Activated naive CD4-positive, alpha-beta T cell treated with anti-CD3 and anti-CD28 coated beads, Interleukin-2, amount 50 U/mL, for 24 hours (primary cell): ENCODE measurements around the gene AGAP1.

Experiments used
- H3K27ac Mint-ChIP-seq: one replicate; pipeline ENCODE4 v1.8.0; 2021; ENCODE audit warnings: mild to moderate bottlenecking, mixed read lengths
- H3K27me3 Mint-ChIP-seq: one replicate; pipeline ENCODE4 v1.8.0; 2021; ENCODE audit warnings: mixed read lengths
- H3K36me3 Mint-ChIP-seq: one replicate; pipeline ENCODE4 v1.8.0; 2021; ENCODE audit warnings: mixed read lengths
- H3K4me1 Mint-ChIP-seq: one replicate; pipeline ENCODE4 v1.8.0; 2021; ENCODE audit warnings: mixed read lengths
- H3K4me3 Mint-ChIP-seq: one replicate; pipeline ENCODE4 v1.8.0; 2021; ENCODE audit warnings: mild to moderate bottlenecking, mixed read lengths
- H3K9me3 Mint-ChIP-seq: one replicate; pipeline ENCODE4 v1.8.0; 2021; ENCODE audit warnings: mixed read lengths

AGAP1 gene

DNA sequence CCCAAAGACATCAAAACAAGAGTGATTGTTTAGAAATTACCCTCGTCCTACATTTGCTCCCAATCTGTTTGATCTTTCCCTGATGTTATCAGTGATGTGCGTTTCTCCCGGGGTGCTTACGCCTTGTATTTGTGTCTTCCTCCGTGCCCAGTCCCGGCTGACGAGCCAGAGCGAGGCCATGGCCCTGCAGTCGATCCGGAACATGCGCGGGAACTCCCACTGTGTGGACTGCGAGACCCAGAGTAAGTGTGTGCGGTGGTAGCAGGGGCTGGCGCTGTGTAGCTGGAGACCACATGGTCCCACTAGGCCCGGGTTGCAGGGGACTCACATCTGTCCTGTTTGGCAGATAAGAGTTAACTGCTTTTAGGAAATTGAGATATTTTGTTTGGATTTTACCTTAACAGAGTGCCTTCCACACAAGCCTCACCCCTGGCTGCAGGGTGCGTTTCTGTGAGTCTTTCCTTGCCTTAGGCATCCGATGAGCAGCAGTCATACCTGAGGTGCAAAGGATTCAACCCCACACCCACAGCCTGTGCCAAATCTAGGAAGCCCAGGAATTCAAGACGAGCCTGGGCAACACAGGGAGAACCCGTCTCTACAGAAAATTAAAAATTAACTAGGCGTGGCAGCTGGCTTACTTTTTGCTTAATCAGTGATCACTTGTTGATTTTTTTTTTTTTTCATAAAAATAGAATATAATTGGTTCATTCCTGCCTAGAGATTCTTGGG lies 546.9 kb downstream of the AGAP1 start:
- no peaks in the 10 kb centered on the region for H3K9me3 Mint-ChIP-seq
- H3K4me1 Mint-ChIP-seq, result no peaks in the 10 kb centered on the region
- no peaks in the 10 kb centered on the region for H3K36me3 Mint-ChIP-seq
- peaks cover 5% of the 10 kb centered on the region for H3K27me3 Mint-ChIP-seq
- no peak overlapping the region for H3K27ac Mint-ChIP-seq
- H3K4me3 Mint-ChIP-seq, result no peak overlapping the region

DNA sequence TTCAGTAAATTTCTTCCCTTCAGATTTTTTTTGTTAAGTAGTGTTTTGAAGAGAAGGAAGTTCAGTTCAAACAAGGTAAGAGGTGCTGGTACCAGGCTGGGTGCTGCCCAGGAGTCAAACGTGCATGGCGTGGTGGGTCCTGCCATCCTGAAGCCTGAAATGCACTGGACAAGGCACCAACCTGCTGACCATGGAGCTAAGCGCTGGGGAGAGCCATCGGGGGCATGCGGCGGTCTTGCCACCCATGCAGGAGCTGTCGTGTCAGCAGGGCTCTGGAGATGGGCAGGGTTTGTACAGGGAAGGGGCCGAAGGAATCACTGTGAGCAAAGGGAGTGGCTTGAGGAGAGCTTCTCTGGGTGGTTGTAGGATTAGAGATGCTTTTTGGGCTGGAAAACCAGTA lies 547.8 kb downstream of the AGAP1 start:
- Mint-ChIP-seq H3K36me3 (no peaks in the 10 kb centered on the region), H3K4me1 (no peaks in the 10 kb centered on the region), H3K9me3 (no peaks in the 10 kb centered on the region), H3K27me3 (peaks cover 5% of the 10 kb centered on the region), H3K27ac (no peak overlapping the region), H3K4me3 (no peak overlapping the region)

DNA sequence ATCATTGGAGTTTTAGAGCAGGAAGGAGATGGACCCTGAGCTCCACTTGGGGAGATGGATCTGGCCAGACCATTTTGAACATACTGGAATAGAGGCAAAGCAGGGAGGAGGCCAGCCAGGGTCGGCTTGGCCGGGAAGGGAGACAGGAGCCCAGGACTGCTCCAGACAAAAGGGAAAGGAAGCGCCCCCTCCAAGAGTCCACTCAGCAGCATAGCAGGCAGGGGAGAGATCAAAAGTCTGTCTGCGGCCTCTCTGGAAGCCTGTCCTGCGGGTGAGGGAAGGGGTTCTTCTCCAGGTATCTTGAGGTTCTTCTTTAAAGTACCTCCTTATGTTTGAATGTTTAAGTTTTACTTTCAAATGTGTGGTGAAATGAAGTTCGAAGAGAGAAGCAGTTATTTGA lies 548.2 kb downstream of the AGAP1 start:
- H3K4me1 Mint-ChIP-seq, result no peaks in the 10 kb centered on the region
- no peaks in the 10 kb centered on the region for H3K9me3 Mint-ChIP-seq
- H3K27ac Mint-ChIP-seq, result no peak overlapping the region
- H3K36me3 Mint-ChIP-seq, result no peaks in the 10 kb centered on the region
- H3K4me3 Mint-ChIP-seq, result no peak overlapping the region
- H3K27me3 Mint-ChIP-seq, result peaks cover 5% of the 10 kb centered on the region

DNA sequence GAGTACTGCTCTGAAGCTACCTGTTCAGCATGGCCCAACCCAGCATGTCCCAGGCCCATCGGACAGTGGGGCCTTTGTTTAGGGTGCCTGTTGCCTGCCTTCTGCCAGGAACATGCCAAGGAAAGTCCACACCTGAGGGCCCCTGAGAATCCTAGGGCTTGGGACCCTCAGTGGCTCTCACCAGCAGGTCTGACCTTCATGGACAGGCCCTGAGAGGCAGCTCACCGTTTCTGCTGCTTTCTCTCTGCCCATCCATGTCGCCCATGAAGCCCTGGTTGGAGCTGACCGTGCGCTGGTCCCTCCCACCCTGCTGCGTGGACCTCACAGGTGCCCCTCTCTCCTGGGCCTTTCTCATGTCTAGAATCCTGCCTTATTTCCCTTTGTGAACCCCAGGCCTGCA lies 550.3 kb downstream of the AGAP1 start:
- Mint-ChIP-seq H3K9me3 (no peaks in the 10 kb centered on the region), H3K4me3 (no peak overlapping the region), H3K27me3 (peaks cover 5% of the 10 kb centered on the region), H3K27ac (no peak overlapping the region), H3K36me3 (no peaks in the 10 kb centered on the region), H3K4me1 (no peaks in the 10 kb centered on the region)

DNA sequence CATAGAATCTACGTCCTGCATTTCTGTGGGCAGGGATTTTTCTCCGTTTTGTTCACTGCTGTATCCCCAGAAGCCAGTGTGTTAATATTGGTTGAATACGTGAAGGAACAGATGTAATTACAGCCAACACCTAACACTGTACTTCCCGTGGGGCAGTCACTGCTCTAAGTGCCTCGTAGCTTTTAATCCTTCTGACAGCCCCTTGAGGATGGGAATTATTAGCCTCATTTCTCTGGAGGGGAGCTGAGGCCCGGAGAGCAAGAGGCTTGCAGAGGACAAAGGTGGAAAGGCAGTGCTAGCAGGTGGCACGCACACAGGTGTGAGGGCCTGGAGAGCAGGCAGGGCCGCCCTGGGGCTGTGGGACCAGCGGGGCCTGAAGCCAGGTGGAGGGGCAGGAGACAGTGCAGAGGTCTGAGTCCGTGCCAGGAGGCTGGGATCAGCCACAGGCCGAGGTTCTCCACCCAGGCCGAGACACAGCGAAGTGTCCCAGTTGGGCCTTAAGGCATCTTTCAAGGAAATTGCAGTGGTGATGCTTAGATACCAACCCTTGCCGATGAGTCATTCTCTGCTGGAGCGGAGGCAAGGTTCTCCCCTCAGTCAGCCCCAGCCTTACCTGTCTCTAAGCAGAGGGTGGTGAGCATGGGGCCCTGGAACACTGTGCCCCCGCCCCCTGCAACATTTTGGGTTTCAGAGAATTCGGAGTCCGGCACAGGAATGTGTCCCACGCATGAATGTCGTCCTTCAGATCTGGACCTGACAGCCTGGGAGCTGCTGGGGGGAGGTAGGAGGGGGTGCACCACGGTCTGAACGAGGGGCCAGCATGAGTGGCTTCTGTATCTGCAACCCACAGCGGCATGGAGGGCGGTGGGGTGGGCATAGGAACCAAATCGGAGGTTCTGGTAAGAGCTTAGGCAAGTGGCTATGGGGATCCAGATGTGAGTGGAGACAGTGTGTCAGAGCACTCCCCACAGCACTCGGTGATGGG lies 551.7 kb downstream of the AGAP1 start:
- Mint-ChIP-seq H3K27me3 (peaks cover 3% of the 10 kb centered on the region), H3K4me1 (peaks cover 7% of the 10 kb centered on the region), H3K4me3 (no peak overlapping the region), H3K9me3 (no peaks in the 10 kb centered on the region), H3K36me3 (no peaks in the 10 kb centered on the region), H3K27ac (no peak overlapping the region)

DNA sequence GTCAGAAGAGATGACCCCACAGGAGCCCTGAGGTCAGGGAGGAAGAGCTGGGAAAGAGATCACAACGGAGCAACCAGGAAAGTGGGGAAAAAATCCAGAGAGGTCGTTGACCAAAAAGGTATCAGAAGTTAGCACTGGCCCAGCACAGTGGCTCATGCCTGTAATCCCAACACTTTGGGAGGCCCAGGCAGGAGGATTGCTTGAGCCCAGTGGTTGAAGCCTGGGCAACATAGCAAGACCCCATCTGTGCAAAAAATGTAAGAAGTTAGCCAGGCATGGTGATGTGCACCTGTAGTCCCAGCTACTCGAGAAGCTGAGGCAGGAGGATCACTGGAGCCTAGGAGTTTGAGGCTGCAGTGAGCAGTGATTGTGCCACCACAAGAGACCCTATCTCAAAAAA lies 552.9 kb downstream of the AGAP1 start:
- Mint-ChIP-seq H3K36me3 (no peaks in the 10 kb centered on the region), H3K27me3 (peaks cover 2% of the 10 kb centered on the region), H3K27ac (no peak overlapping the region), H3K4me3 (no peak overlapping the region), H3K9me3 (no peaks in the 10 kb centered on the region), H3K4me1 (peaks cover 7% of the 10 kb centered on the region)

DNA sequence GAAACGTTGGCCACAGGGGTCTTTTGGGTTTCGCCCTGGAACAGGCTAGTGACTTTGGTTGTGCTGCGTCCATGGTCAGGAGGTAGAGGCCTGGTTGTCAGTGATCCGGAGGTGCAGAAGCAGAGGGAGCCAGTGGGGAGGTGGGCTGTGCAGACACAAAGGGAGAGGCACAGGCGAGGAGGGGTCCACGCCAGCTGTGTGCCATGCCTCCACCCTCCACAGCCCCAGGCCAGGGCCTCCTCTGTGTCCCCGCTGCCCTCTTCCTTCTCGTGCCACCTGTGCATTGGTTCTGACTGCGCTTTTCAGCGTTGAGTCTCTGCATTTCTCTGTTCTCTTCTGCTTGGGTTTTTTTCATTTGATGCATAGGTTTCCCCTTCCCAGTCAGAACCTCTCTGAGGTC lies 553.3 kb downstream of the AGAP1 start:
- Mint-ChIP-seq H3K36me3 (no peaks in the 10 kb centered on the region), H3K4me1 (peaks cover 7% of the 10 kb centered on the region), H3K4me3 (no peak overlapping the region)

DNA sequence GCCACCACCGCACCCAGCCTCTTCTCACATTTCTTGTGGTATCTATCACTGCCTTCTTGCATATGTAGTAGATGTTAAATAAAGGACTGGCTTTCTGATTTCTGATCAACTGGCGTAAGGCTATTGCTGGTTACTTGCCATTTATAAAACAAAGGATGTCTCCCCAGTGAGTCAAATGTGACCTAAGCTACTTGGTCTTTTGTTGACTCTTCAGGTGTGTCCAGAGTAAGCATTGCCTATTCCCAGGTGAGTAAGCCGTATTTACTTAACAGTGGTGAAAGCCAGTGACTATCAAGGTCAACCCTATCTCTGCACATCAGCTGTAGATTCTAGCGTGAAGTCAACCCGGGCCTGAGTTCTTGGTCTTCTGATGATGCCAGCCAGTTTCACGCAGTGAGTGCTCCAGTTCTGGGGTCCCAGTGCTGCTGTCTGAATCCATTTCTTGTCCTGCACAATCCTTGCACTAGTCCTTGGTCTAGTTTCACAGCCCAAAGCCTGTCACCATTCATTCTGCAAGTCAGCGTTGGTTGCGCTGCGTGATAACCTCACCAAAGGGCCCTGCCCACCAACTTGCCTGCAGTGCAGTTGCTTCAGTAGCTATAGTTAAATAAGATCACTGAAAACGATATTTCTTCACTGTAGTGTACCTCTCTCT lies 554.2 kb downstream of the AGAP1 start:
- peaks cover 4% of the 10 kb centered on the region for H3K27me3 Mint-ChIP-seq
- H3K9me3 Mint-ChIP-seq, result no peaks in the 10 kb centered on the region
- H3K27ac Mint-ChIP-seq, result no peak overlapping the region
- no peak overlapping the region for H3K4me3 Mint-ChIP-seq
- H3K4me1 Mint-ChIP-seq, result peaks cover 7% of the 10 kb centered on the region
- no peaks in the 10 kb centered on the region for H3K36me3 Mint-ChIP-seq

More for the DNA sequence above, 553.3 kb downstream of the AGAP1 start:
- peaks cover 2% of the 10 kb centered on the region for H3K27me3 Mint-ChIP-seq
- no peak overlapping the region for H3K27ac Mint-ChIP-seq
- H3K9me3 Mint-ChIP-seq, result no peaks in the 10 kb centered on the region

DNA sequence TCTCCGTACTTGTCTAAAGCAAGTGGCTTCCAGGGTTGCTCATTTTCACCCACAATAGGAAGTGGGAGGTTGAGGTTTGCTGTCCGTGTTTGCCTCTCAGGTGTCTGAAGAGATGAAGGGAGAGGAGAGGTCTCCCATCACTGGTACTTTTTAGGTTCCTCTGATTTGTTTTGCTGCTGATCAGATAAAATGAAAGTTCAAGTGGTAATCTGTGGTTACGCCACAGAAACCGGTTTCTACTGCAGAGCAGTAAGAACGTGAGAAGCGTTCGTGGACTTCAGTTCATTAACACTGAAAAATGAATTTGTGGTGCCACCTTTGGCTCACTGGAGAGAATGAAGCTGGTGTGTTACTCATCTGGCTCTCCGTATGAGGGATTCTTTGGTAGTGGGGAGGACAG lies 556.1 kb downstream of the AGAP1 start:
- H3K9me3 Mint-ChIP-seq, result no peaks in the 10 kb centered on the region
- H3K4me1 Mint-ChIP-seq, result peaks cover 7% of the 10 kb centered on the region
- peaks cover 10% of the 10 kb centered on the region for H3K27me3 Mint-ChIP-seq
- no peak overlapping the region for H3K4me3 Mint-ChIP-seq
- no peaks in the 10 kb centered on the region for H3K36me3 Mint-ChIP-seq
- no peak overlapping the region for H3K27ac Mint-ChIP-seq

DNA sequence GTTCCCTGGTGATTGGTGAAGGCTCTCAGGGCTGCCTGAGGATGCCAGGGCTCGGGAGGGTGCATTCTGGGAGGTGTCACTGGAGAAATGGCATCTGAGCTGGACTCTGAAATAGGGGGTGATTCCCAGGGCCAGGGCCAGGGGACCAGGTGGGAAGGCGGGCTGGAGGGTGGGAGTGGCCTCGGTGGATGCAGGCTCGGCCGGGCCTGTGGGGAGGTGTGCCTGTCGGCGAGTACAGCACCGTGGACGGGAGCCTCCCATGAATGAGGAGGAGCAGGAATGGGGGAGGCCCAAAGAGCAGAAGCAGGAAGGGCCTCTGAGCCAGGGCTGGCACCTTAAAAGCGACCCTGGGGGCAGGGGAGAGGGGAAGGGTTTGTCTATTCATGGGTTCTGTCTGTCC lies 557.5 kb downstream of the AGAP1 start:
- no peak overlapping the region for H3K4me3 Mint-ChIP-seq
- H3K27me3 Mint-ChIP-seq, result peaks cover 17% of the 10 kb centered on the region
- H3K4me1 Mint-ChIP-seq, result peaks cover 7% of the 10 kb centered on the region
- H3K36me3 Mint-ChIP-seq, result no peaks in the 10 kb centered on the region
- H3K27ac Mint-ChIP-seq, result no peak overlapping the region
- H3K9me3 Mint-ChIP-seq, result no peaks in the 10 kb centered on the region

DNA sequence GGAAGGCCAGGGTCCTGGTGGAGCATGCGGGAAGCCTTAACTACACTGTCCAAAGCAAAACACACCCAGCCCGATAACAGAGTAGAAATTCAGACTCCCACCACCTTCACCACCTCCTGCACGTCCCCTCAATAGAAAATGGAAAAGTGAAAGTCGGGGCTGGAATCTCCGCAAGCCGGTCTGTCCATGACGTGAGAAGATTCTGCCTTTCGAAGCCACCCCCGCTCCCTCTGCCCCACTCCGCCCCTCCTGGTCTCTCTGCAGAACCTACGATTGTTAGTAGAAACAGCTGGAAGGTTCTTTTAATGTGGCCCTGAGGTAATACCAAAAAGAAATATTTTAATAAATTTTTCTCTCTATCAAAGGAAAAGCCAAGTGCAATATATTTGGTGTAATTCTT lies 558.0 kb downstream of the AGAP1 start:
- Mint-ChIP-seq H3K4me3 (no peak overlapping the region), H3K27ac (no peak overlapping the region), H3K4me1 (peaks cover 7% of the 10 kb centered on the region), H3K9me3 (no peaks in the 10 kb centered on the region), H3K36me3 (no peaks in the 10 kb centered on the region), H3K27me3 (peaks cover 19% of the 10 kb centered on the region)

DNA sequence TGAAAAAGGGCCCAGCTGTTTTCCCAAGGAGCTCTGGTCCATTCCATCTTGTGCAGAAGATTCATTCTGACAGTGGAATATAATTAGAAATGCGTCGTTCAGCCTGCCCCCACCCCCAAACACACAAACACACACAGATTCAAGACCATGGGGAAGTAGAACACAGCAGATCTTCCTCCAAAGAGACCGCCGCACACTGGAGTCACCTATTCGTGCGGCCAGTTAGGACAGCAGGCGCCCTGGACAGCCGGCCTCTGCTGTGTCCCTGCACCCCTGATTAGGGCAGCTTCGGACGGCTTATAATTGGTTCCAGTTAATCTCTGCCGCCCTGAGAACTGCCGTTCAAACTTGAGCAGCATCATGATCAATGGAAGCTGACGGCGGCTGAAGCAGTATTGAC lies 558.4 kb downstream of the AGAP1 start:
- H3K27ac Mint-ChIP-seq, result no peak overlapping the region
- H3K36me3 Mint-ChIP-seq, result no peaks in the 10 kb centered on the region
- peaks cover 7% of the 10 kb centered on the region for H3K4me1 Mint-ChIP-seq
- no peaks in the 10 kb centered on the region for H3K9me3 Mint-ChIP-seq
- no peak overlapping the region for H3K4me3 Mint-ChIP-seq
- peaks cover 19% of the 10 kb centered on the region for H3K27me3 Mint-ChIP-seq

DNA sequence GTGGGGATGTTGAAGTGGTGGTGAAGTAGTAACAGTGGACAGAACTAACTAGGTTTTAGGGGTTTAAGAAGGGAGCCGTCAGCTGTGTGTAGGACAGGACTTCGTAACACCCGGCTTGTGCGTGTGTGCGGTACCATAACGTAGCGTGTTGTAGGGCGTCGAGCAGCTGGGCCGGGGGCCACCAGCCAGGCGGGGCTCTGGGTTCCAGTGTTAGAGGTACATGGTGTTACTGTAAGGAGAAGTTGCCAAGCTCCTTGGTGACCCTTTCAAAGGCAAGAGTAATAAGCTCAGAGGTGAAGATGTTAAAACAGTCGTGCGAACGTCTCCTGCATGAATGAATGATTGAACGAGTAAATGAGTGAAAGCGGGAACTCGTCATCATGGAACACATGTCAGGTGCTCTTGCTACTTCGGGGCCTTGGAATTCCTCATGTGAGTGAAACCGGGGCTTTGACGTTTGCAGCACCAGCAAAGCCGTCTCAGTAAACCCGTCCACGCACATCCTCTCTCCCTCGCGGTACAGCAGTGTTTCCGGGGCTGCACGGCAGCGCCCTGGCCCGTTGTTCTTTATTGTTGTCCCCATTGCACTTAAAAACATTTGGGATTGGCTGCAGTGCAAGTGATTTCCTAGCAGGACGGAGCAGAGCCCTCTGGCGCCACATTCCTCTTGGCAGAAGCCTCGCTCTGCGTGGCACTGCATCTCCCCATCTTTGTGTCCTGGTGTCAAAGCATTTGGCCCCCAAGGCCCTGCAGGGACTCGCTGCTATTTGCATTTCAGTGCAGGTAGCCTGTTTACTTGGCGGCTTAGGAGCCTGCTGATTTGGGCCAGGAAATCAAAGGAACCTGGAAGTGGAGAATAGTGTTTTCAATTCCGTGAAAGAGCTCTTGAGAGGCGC lies 559.3 kb downstream of the AGAP1 start:
- no peak overlapping the region for H3K27ac Mint-ChIP-seq
- no peaks in the 10 kb centered on the region for H3K36me3 Mint-ChIP-seq
- no peaks in the 10 kb centered on the region for H3K9me3 Mint-ChIP-seq
- peaks cover 7% of the 10 kb centered on the region for H3K4me1 Mint-ChIP-seq
- H3K27me3 Mint-ChIP-seq, result peaks cover 19% of the 10 kb centered on the region
- no peak overlapping the region for H3K4me3 Mint-ChIP-seq

DNA sequence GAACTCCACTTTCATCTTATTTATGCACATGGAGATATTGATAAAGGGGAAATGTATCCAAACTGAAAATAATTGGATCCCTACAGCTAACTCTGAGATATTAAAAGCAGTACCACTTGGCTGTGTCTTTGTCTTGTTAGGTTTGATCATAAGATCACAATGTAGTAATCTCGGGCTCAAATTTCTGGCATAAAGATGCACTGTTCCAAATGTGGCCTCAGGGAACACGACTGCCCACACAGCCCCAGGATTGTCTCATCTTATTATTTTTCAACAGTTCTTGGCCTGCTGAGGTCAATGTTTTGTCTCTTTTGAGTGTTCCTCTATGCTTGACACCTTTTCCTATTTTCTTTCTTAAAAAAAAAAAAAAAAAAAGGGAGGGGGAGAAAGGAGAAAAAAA lies 560.3 kb downstream of the AGAP1 start:
- Mint-ChIP-seq H3K4me1 (peaks cover 7% of the 10 kb centered on the region), H3K36me3 (no peaks in the 10 kb centered on the region), H3K27me3 (peaks cover 19% of the 10 kb centered on the region), H3K27ac (no peak overlapping the region), H3K9me3 (no peaks in the 10 kb centered on the region), H3K4me3 (no peak overlapping the region)
